DMS114 treated with DMSO at 0.1 percent for 48 hours (cell line): ENCODE data around the gene PTPRN2.

Experiments
- DNase-seq: peaks from one replicate; lab custom pipeline; 2025; ENCODE audit not compliant: unreplicated experiment; lab: John Stamatoyannopoulos, UW

Gene PTPRN2

GRCh38 chr7:157719705-157720655 is 867.6 kb downstream of the PTPRN2 start:
- DNase-seq = no peak

DNA sequence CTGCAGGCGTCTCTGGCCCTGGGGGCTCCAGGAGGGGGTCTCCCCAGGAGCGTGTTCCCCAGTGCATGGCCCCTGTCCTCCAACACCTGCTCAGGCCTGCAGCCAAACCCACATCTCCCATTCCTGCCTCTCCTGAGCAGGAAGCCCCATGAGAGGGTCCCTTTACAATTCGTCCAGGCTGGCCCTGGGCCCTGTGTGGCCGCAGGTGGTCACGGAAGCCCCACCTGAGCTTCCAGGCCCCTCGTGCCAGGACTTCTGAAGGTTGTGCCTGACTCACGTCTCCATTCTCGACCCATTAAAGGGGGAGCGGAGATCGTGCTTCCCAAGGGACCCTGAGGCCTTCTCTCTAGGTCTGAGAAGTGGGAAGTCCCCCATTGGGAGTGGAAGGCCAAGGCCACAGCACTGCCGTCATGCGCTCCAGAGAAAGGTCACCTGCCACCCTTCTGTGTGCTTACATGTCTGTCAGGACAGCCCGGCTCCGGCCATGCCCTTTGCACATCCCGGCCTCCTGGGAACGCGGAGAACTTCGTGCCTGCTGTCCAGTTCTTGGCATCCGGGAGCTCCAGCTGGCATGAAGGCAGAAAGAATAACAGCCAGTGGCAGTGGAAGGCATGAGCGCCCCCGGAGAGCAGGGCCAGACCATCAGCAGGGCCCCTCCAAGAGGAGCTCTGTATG is 868.5 kb downstream of the PTPRN2 start:
- no peak for DNase-seq

DNA sequence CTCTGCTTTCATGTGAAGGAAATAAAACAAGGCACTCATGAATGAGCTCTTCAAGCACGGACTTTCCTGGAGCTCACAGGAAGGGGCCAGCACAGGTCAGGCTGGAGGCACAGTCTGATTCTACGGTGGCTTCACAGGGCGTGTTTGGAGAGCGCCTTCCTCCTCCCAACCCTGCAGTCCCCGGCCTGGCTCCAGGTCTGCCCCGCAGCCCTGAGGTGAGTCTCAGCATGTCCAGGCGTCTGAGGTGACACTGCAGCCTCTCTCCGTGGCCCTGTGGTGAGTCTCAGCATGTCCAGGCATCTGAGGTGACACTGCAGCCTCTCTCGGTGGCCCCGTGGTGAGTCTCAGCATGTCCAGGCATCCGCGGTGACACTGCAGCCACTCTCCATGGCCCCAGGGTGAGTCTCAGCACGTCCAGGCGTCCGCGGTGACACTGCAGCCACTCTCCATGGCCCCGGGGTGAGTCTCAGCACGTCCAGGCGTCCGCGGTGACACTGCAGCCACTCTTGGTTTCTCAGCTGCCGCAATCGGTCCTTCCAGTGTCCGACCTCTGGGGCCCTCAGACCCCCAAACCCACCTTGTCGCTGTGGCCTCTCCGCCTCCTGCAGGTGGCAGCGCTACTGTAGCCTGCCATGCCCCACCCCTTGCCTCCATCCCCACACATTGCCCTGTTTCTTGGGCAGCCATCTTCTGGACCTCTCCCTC is 869.2 kb downstream of the PTPRN2 start:
- DNase-seq = no peak

DNA sequence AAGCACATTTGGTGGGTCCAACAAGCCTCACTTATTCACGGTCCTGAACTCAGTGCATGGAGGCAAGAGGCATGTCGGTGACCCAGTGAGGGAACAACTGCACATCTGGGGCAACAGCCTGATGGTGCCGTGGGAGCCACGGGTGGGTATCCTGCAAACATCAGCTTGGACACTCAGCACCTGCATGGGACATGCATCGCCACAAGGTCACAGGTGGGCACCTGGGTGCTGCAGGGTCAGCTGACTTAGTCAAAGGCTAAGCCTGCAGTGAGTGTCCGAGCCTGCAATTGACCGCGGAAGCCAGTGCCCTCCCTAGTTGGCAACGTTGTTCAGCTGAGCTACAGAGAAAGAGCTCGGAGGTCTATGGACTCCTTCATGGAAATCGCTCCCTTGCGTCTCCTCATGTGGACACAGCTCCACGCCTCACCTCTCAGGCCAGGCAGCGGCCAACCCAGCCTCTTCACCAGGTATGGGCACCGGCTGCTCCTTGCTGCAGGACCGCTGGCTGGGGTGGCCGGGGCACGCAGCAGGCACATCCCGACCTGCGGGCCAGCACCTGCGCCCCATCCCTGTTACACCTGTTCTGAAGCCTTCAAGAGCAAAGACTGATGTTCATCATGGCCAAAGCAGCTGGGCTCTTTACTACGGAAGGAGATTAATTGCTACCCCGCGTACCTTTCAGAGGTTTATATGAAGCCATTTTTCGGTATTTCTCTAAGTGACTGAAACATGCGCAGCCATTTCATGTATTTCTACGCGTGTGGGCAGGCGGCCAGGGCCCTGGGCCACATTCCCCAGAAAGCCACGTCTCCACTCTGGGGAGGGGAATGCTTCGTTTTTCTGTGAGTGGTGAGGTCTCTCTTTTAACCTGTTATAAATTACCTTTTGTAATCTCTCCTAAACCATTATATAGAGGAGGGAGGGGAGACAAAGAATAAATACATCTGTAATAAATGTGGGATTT is 870.1 kb downstream of the PTPRN2 start:
- no peak for DNase-seq

DNA sequence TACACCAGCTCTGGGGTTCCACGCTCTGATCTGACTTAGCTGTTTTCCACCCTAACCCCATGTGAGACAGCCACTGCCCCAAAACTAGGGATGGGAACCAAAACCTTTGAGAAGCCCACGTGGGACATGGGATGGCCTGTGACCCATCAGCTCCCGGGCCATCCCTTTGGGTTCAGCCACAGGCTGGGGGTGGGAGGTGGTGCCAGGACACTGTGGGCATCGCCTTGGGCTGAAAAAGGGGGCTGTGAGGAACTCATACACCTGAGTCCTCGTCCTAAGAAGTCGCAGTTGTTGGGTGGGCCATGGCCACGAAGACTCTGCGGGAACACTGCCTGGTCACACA is 871.7 kb downstream of the PTPRN2 start:
- DNase-seq = no peak

DNA sequence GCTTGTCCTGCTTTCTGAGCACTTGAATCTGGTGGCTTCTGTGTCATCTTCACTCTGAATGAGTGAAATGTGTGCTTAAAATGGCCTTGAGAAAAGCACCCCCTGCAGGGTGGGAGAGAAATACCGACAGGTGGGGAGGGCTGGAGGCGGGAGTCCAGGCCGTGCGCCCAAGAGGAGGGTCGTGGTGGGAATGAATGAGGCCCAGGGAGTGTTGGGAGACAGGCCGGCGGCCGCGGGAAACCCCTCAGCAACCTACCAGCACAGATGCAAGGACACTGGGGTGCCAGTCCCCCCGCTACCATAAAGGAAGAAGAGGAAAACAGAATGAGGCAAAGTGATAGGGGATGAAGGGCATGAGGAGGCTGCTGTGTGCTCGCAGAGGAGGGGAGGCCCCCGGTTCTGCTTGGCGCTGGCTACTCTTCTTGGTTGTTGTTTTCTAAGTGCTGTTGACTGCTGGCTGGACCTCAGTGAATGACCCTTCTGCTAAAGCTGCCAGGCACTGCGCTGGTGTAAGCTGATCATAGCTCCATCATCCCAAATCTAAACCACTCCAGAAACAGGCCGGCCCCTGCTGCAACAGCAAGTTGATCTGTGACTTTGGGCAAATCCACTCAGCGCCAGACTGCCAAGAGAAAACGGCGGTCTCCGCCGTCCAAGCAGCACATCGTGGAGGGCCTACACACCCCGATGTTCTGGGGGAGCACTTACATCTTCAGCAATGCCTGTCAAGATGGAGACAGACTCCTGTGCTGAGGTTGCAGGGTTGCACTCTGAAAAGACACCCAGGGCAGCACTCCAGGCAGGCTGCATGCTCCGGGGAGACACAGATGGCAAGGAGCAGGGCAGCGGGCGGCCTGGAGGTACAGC is 872.3 kb downstream of the PTPRN2 start:
- no peak for DNase-seq

GRCh38 chr7:157714166-157715070 is 873.2 kb downstream of the PTPRN2 start:
- no peak for DNase-seq

DNA sequence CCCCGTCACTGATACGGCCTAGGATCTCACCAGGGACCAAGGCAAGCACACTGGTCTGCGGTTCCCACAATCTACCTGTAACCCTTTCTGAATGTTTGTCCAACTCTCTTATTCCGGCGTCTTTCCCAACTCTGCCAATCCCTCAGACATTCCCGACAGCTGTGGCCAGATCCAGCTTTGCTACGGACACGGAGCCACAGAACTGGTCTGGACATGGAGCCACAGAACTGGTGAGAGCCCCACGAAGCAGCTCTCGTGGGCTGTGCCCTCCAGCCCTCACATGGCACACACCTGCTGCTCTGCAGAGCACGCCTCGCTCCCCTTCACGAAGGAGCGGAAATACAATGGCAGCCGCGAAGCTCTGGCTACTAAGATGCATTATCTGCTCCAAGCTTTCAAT is 874.0 kb downstream of the PTPRN2 start:
- DNase-seq = no peak

- DNase-seq = no peak
Measured at GRCh38 chr7:157712666-157713235, 874.9 kb downstream of the PTPRN2 start.

- DNase-seq = no peak
Measured at GRCh38 chr7:157711353-157711888, 876.2 kb downstream of the PTPRN2 start.

DNA sequence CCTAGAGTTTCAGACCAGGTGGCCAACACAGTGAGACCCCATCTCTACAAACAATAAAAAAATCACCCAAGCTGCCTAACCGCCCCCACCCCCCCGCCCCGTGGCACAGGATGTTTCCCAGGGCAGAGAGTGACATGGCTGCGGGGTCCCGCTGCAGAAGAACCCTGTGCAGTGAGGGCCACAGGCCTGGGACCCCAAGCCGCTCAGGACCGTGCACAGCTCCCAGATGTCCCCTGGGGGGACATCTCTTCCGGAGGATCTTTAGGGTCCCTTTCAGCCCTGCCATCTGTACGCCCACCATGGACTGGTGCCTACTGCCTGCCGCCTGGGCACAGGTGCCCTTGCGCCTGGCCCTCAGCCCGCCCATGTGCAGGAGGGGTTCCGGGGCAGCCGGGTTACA is 877.2 kb downstream of the PTPRN2 start:
- no peak for DNase-seq

- DNase-seq = no peak
Measured at GRCh38 chr7:157709531-157710251, 877.9 kb downstream of the PTPRN2 start.

GRCh38 chr7:157708919-157709295 is 878.7 kb downstream of the PTPRN2 start:
- DNase-seq = no peak

DNA sequence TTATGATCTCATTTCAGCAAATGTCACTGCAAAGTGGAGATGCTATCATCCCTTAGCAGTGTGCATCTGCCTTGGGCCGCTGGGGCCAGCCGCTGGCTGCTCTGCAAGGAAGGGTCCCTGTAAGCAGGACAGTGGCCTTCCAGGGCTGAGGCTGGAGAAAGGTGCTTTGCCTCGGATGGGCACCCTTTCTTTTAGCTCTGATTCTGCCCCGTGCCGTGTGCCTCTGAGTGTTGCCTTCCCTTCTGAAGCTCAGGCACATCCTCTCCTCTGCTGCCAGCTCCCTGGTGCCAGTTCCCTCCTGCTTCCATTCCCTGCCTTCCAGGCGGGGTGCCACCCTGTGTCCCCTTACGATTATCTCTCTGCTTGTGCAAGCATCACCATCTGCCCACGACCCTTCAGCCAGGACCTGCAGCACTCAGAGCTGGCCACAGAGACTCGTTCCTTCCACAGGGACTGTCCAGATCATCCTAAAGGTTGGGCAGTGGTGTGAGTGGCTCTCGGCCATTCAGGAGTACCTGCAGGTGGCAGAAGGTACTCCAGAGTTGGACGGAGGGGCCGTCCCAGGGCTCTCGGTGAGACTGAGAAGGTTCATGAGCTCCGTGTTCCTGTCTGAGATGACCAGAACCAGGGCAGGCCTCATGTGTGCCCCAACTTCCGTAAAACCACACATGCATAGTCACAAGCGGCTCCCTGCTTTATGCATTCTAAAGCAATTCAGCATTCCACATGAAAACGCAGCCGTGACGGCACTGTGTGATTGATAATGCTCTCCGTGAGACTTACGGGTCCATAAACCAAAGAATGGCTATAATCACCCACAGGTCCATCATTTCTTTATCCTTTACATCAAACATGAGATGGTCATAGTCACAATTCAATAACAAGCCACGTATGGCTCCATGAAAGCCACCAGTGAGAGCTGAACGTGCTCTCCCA is 879.4 kb downstream of the PTPRN2 start:
- no peak for DNase-seq

DNA sequence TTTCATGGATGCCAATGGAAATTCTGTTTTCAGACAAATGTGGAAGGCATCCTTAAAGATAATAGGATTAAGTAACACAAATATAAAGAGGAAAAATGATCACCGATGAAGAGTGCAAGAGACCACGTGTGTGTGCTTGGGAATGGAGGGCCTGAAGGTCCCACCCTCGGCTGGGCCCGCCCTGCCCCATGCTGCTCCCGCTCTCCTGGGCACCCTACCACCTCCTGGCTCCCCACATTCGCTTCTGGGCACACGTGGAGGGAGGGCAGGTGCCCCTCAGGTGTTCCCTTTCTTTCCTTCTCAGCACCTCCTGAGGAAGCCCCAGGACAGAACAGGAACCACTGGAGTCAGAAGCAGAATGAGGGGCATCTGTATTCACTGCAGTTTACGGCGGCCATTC is 883.3 kb downstream of the PTPRN2 start:
- DNase-seq = no peak

- DNase-seq = no peak
Measured at GRCh38 chr7:157703534-157704195, 884.0 kb downstream of the PTPRN2 start.
